HL-60 (cell line): Measurements from ENCODE around the gene RPL5.

ENCODE experiments used
- GABPA ChIP-seq: IDR thresholded peaks from 2 replicates; pipeline ENCODE4 v1.6.1; 2012; ENCODE audit warnings: low read depth
- POLR2AphosphoS5 ChIP-seq: IDR thresholded peaks from 2 replicates; pipeline ENCODE4 v1.6.1; 2012; ENCODE audit warnings: low read depth
- SPI1 ChIP-seq: IDR thresholded peaks from 2 replicates; pipeline ENCODE4 v1.6.1; 2012; ENCODE audit warnings: low read depth, mild to moderate bottlenecking, borderline replicate concordance
- TF ChIP-seq, protein P1 (sequence below): IDR thresholded peaks from one replicate; pipeline ENCODE4 v1.5.1; 2011; ENCODE audit warnings: low read length, control low read depth, inconsistent platforms; ENCODE audit not compliant: insufficient read depth
- TF ChIP-seq, protein P2 (sequence below): IDR thresholded peaks from 2 replicates; pipeline ENCODE4 v1.6.1; 2012; ENCODE audit warnings: low read depth; ENCODE audit not compliant: insufficient replicate concordance

DNA sequence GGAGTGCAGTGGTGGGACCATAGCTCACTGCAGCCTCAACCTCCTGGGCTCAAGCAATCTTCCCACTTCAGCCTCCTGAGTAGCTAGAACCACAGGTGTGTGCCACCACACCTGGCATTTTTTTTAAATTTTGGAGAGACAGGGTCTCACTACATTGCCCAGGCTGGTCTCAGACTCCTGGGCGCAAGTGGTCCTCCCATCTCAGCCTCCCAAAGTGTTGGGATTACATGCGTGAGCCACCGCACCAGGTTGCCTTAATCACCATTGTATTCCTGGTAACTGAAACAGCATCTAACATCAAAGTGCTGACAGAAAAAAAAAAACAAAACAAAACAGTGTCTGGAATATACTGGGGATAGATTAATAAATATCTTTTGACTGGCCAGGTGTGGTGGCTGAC is 18.2 kb downstream of the RPL5 start:
- TF ChIP-seq, protein P1, sequence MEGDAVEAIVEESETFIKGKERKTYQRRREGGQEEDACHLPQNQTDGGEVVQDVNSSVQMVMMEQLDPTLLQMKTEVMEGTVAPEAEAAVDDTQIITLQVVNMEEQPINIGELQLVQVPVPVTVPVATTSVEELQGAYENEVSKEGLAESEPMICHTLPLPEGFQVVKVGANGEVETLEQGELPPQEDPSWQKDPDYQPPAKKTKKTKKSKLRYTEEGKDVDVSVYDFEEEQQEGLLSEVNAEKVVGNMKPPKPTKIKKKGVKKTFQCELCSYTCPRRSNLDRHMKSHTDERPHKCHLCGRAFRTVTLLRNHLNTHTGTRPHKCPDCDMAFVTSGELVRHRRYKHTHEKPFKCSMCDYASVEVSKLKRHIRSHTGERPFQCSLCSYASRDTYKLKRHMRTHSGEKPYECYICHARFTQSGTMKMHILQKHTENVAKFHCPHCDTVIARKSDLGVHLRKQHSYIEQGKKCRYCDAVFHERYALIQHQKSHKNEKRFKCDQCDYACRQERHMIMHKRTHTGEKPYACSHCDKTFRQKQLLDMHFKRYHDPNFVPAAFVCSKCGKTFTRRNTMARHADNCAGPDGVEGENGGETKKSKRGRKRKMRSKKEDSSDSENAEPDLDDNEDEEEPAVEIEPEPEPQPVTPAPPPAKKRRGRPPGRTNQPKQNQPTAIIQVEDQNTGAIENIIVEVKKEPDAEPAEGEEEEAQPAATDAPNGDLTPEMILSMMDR, result no peak
- TF ChIP-seq GABPA (no peak), POLR2AphosphoS5 (no peak), SPI1 (no peak)
- TF ChIP-seq, protein P2, sequence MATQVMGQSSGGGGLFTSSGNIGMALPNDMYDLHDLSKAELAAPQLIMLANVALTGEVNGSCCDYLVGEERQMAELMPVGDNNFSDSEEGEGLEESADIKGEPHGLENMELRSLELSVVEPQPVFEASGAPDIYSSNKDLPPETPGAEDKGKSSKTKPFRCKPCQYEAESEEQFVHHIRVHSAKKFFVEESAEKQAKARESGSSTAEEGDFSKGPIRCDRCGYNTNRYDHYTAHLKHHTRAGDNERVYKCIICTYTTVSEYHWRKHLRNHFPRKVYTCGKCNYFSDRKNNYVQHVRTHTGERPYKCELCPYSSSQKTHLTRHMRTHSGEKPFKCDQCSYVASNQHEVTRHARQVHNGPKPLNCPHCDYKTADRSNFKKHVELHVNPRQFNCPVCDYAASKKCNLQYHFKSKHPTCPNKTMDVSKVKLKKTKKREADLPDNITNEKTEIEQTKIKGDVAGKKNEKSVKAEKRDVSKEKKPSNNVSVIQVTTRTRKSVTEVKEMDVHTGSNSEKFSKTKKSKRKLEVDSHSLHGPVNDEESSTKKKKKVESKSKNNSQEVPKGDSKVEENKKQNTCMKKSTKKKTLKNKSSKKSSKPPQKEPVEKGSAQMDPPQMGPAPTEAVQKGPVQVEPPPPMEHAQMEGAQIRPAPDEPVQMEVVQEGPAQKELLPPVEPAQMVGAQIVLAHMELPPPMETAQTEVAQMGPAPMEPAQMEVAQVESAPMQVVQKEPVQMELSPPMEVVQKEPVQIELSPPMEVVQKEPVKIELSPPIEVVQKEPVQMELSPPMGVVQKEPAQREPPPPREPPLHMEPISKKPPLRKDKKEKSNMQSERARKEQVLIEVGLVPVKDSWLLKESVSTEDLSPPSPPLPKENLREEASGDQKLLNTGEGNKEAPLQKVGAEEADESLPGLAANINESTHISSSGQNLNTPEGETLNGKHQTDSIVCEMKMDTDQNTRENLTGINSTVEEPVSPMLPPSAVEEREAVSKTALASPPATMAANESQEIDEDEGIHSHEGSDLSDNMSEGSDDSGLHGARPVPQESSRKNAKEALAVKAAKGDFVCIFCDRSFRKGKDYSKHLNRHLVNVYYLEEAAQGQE, result no peak
